GM19452 (cell line): Measurements from ENCODE around the gene TNPO3.
"Not testable (repeated sequence)": the region's sequence is repeated elsewhere in the genome, so short reads cannot be mapped to it uniquely, and the experiment has no call there.

Source experiments
- ATAC-seq: cut with Tn5 transposase; IDR thresholded peaks from one replicate; pipeline ENCODE4 v1.9.1; 2021; ENCODE audit not compliant: unreplicated experiment

Gene TNPO3

GRCh38 chr7:129017933-129018538, 36.9 kb downstream of the TNPO3 start:
- peak; percentile 77 for ATAC-seq

GRCh38 chr7:129017264-129017663, 37.6 kb downstream of the TNPO3 start:
- ATAC-seq: no peak

GRCh38 chr7:129014501-129015101, 40.3 kb downstream of the TNPO3 start:
- no peak for ATAC-seq

GRCh38 chr7:129013048-129013724, 41.7 kb downstream of the TNPO3 start:
- no peak for ATAC-seq

- ATAC-seq: no peak
These were observed 42.3 kb downstream of the TNPO3 start for GRCh38 chr7:129012641-129013040.

GRCh38 chr7:129010075-129010474, 44.8 kb downstream of the TNPO3 start:
- no peak for ATAC-seq

- ATAC-seq: peak; percentile 56
These were observed 45.5 kb downstream of the TNPO3 start for GRCh38 chr7:129009437-129009836.

- peak; percentile 24 for ATAC-seq
These were observed 46.1 kb downstream of the TNPO3 start for GRCh38 chr7:129008645-129009414.

GRCh38 chr7:129007572-129007971, 47.3 kb downstream of the TNPO3 start:
- ATAC-seq: no peak

- no peak for ATAC-seq
These were observed 48.1 kb downstream of the TNPO3 start for GRCh38 chr7:129006636-129007414.

GRCh38 chr7:129005186-129005585, 49.7 kb downstream of the TNPO3 start:
- no peak for ATAC-seq

GRCh38 chr7:128997181-128997580, 57.7 kb downstream of the TNPO3 start:
- no peak for ATAC-seq

- ATAC-seq: not testable (repeated sequence)
These were observed 60.4 kb downstream of the TNPO3 start for GRCh38 chr7:128994560-128994959.

GRCh38 chr7:128993419-128993818, 61.5 kb downstream of the TNPO3 start:
- no peak for ATAC-seq

GRCh38 chr7:128989961-128990360, 65.0 kb downstream of the TNPO3 start:
- ATAC-seq: no peak

GRCh38 chr7:128988372-128988771, 66.5 kb downstream of the TNPO3 start:
- ATAC-seq: no peak

- ATAC-seq: no peak
These were observed 68.3 kb downstream of the TNPO3 start for GRCh38 chr7:128986609-128987008.

- no peak for ATAC-seq
These were observed 69.3 kb downstream of the TNPO3 start for GRCh38 chr7:128985660-128986059.

- ATAC-seq: no peak
These were observed 72.8 kb downstream of the TNPO3 start for GRCh38 chr7:128982105-128982504.

GRCh38 chr7:128974241-128974934, 80.5 kb downstream of the TNPO3 start:
- no peak for ATAC-seq
